K562 (cell line): Measurements from ENCODE around the gene GALNS. TPM values are rescaled to one million over a fixed set of nuclear protein-coding genes. Genes with fewer than 3 reads are reported as not detected.

Experiments
- ATF7 ChIP-seq: fragments of 450-650 bp; IDR thresholded peaks from 2 replicates; pipeline ENCODE4 v1.7.1; 2014; ENCODE audit warnings: mild to moderate bottlenecking, moderate library complexity
- CHD1 ChIP-seq: fragments of 200-600 bp; sonication (generic); IDR thresholded peaks from one replicate; pipeline ENCODE4 v1.6.1; 2012; ENCODE audit warnings: mild to moderate bottlenecking, moderate library complexity, low read length, inconsistent platforms
- DLX4 ChIP-seq: fragments of 250-450 bp; sonication (Bioruptor Pico); IDR thresholded peaks from 2 replicates; pipeline ENCODE4 v1.6.1; 2021; ENCODE audit warnings: mild to moderate bottlenecking
- E2F8 ChIP-seq: fragments of 450-650 bp; IDR thresholded peaks from 2 replicates; pipeline ENCODE4 v1.7.1; 2018; ENCODE audit warnings: mild to moderate bottlenecking, low read depth; ENCODE audit not compliant: partially characterized antibody
- EP300 ChIP-seq: IDR thresholded peaks from 2 replicates; pipeline ENCODE4 v1.6.1; 2012; ENCODE audit warnings: low read length, improper control_type of control experiment
- FOXK1 ChIP-seq: sonication (generic); formaldehyde crosslinking; IDR thresholded peaks from 2 replicates; pipeline ENCODE4 v1.8.0; 2022; ENCODE audit warnings: missing genetic modification reagents, mild to moderate bottlenecking, borderline replicate concordance
- GABPB2 ChIP-seq: fragments of 250-450 bp; sonication (Bioruptor Pico); conservative IDR thresholded peaks from 2 replicates; pipeline ENCODE4 v1.5.1; 2021; ENCODE audit warnings: mild to moderate bottlenecking
- NFE2 ChIP-seq: IDR thresholded peaks from 2 replicates; pipeline ENCODE4 v1.6.1; 2014; ENCODE audit warnings: antibody characterized with exemption, low read depth
- NFYB ChIP-seq: IDR thresholded peaks from 2 replicates; pipeline ENCODE4 v1.6.1; 2011; ENCODE audit warnings: mild to moderate bottlenecking, moderate library complexity; ENCODE audit not compliant: insufficient read length; ENCODE audit errors: extremely low read depth
- NR1H2 ChIP-seq: sonication (generic); formaldehyde crosslinking; IDR thresholded peaks from 2 replicates; pipeline ENCODE4 v1.4.0; 2020; ENCODE audit warnings: mild to moderate bottlenecking, missing genetic modification reagents
- NR4A1 ChIP-seq, 2 experiments: fragments of 250-450 bp in 1 of 2; fragments of 450-650 bp in 1 of 2; sonication (Bioruptor Pico) in 1 of 2; IDR thresholded peaks; 2 replicates each; pipeline versions ENCODE4 v1.4.0 to v1.6.1; 2016 to 2020; ENCODE audit warnings: mild to moderate bottlenecking in 2 of 2, missing compliant biosample characterization in 1 of 2, missing genetic modification characterization in 1 of 2, moderate library complexity in 1 of 2
- PKNOX1 ChIP-seq: fragments of 450-650 bp; IDR thresholded peaks from 2 replicates; pipeline ENCODE4 v1.6.1; 2016
- SAP30 ChIP-seq: fragments of 200-600 bp; sonication (generic); IDR thresholded peaks from 2 replicates; pipeline ENCODE4 v1.6.1; 2012; ENCODE audit warnings: borderline replicate concordance, low read depth, mild to moderate bottlenecking, moderate library complexity, low read length, control low read depth, inconsistent platforms; ENCODE audit not compliant: insufficient read depth, poor library complexity, severe bottlenecking
- SRSF9 ChIP-seq: fragments of 200-400 bp; formaldehyde crosslinking; IDR thresholded peaks from 2 replicates; pipeline ENCODE4 v1.6.1; 2017; ENCODE audit warnings: low read depth, low read length, borderline replicate concordance
- TFAM ChIP-seq: fragments of 250-450 bp; sonication (Bioruptor Pico); conservative IDR thresholded peaks from 2 replicates; pipeline ENCODE4 v1.5.0; 2021; ENCODE audit warnings: mild to moderate bottlenecking, moderate library complexity
- TGIF2 ChIP-seq: sonication (generic); formaldehyde crosslinking; IDR thresholded peaks from 2 replicates; pipeline ENCODE4 v1.8.1; 2022; ENCODE audit warnings: mild to moderate bottlenecking, missing genetic modification reagents, moderate library complexity
- YY1 ChIP-seq, 3 experiments: IDR thresholded peaks; 2 replicates each; pipeline ENCODE4 v1.6.1; 2011; ENCODE audit warnings: low read length in 2 of 3, mild to moderate bottlenecking in 2 of 3, moderate library complexity in 2 of 3, borderline replicate concordance in 1 of 3, control low read depth in 1 of 3, low read depth in 1 of 3; ENCODE audit not compliant: insufficient read depth in 3 of 3, insufficient replicate concordance in 2 of 3, control insufficient read depth in 1 of 3, insufficient read length in 1 of 3; ENCODE audit errors: extremely low read depth in 1 of 3
- ZNF124 ChIP-seq: sonication (generic); formaldehyde crosslinking; IDR thresholded peaks from 2 replicates; pipeline ENCODE4 v1.8.1; 2022; ENCODE audit warnings: missing genetic modification reagents
- ZNF3 ChIP-seq: fragments of 250-450 bp; sonication (Bioruptor Pico); IDR thresholded peaks from 2 replicates; pipeline ENCODE4 v1.5.0; 2021; ENCODE audit warnings: mild to moderate bottlenecking, moderate library complexity
- ZNF77 ChIP-seq: fragments of 250-450 bp; sonication (Bioruptor Pico); IDR thresholded peaks from 2 replicates; pipeline ENCODE4 v1.5.0; 2020
- polyA plus RNA-seq, 8 experiments: library from polyadenylated mRNA; depleted of rRNA in 4 of 8; stranded (reverse) in 5 of 8; unstranded in 3 of 8; fragments of >200 nt; fragmentation: Nextera tagmentation in 2 of 8; fragmentation: Illumina TruSeq in 1 of 8; extraction: Ambion mirVana in 2 of 8; extraction: Trizol in 1 of 8; gene quantifications; 2 replicates each; pipeline versions ENCODE4 v1.2.1 to v1.2.3, GENCODE V29; 2011 to 2014; ENCODE audit warnings: inconsistent platforms in 1 of 8, missing spikeins in 1 of 8
- total RNA-seq, 7 experiments: library from RNA; depleted of rRNA in 6 of 7; stranded (reverse); fragments of >200 nt in 6 of 7; fragmentation: Illumina TruSeq in 2 of 7; extraction: Trizol in 2 of 7; gene quantifications; 2 replicates each; pipeline versions ENCODE4 v1.2.1 to v1.2.3, GENCODE V29; 2011 to 2021; ENCODE audit warnings: low replicate concordance in 1 of 7

Gene GALNS
- total and polyA plus RNA-seq, 9 of the 15 experiments (the other 6 are each of a cell fraction or from before 2014, with no cell fraction given) = 0.38 to 13.2 (median 4.3) TPM

- TF ChIP-seq NR1H2 (no peak), ZNF124 (no peak), NFE2 (no peak), ATF7 (peak; percentile 49; the same call in 1 of the 2 replicates), SAP30 (peak; percentile 95), GABPB2 (CRISPR knock-in tag) (no peak), NR4A1 (CRISPR knock-in tag; IDR thresholded peaks at IDR 0.05) (no peak), NR4A1 (tag; IDR thresholded peaks at IDR 0.05) (no peak), TFAM (CRISPR knock-in tag) (no peak), PKNOX1 (no peak), CHD1 (peak; percentile 12), EP300 (no peak), FOXK1 (CRISPR knock-in tag) (no peak), E2F8 (no peak), YY1 (IDR thresholded peaks at IDR 0.05; ENCODE audit: borderline replicate concordance in 1 of 3, control insufficient read depth in 1 of 3, extremely low read depth in 1 of 3, insufficient read depth in 3 of 3, insufficient read length in 1 of 3, insufficient replicate concordance in 2 of 3, low read depth in 1 of 3, low read length in 2 of 3) (peak; percentile 88 to 97 (median 97)), SRSF9 (no peak), TGIF2 (CRISPR knock-in tag) (no peak), DLX4 (CRISPR knock-in tag) (no peak), NFYB (no peak), ZNF3 (CRISPR knock-in tag) (no peak), ZNF77 (CRISPR knock-in tag) (no peak)
These were observed at the start of gene GALNS, which contains the start of gene TRAPPC2L (continued) for GRCh38 chr16:88856828-88857727.
